ENCODE measurements around the gene FARS2.

- TF ChIP-seq CTCF (IDR thresholded peaks at IDR 0.05) (no peak), POLR2A (IDR thresholded peaks at IDR 0.05; ENCODE audit: low read length) (no peak), REST (IDR thresholded peaks at IDR 0.05) (no peak), FOSL2 (IDR thresholded peaks at IDR 0.05) (no peak), FOSL2 (CRISPR knock-in tag; IDR thresholded peaks at IDR 0.05) (no peak), BHLHE40 (IDR thresholded peaks at IDR 0.05; ENCODE audit: low read depth, low read length) (no peak), FOXS1 (CRISPR knock-in tag; IDR thresholded peaks at IDR 0.05) (no peak)
Observed at GRCh38 chr6:5453546-5453945, 192.2 kb downstream of the FARS2 start.

Measured in A549 (cell line).